HG03039 (cell line): ENCODE data around the gene RTL10.

ENCODE experiments used
- ATAC-seq: cut with Tn5 transposase; IDR thresholded peaks from one replicate; pipeline ENCODE4 v1.9.1; 2021; ENCODE audit warnings: mild to moderate bottlenecking, moderate library complexity; ENCODE audit not compliant: unreplicated experiment

RTL10 gene

GRCh38 chr22:19864538-19865106, 9.9 kb upstream of the RTL10 start:
- no peak for ATAC-seq

GRCh38 chr22:19863571-19863970, 8.9 kb upstream of the RTL10 start:
- ATAC-seq, result no peak

GRCh38 chr22:19862619-19863246, 8.1 kb upstream of the RTL10 start:
- no peak for ATAC-seq

GRCh38 chr22:19859861-19860510, 5.3 kb upstream of the RTL10 start:
- no peak for ATAC-seq

GRCh38 chr22:19857382-19857781, 2.7 kb upstream of the RTL10 start:
- ATAC-seq, result no peak

- ATAC-seq, result peak; percentile 9
Observed at GRCh38 chr22:19855504-19856409, 1.1 kb upstream of the RTL10 start.

GRCh38 chr22:19853879-19854777, 546 bp downstream of the RTL10 start:
- peak; percentile 8 for ATAC-seq

- ATAC-seq, result no peak
Observed at GRCh38 chr22:19853058-19853878, 1.4 kb downstream of the RTL10 start.

- ATAC-seq, result no peak
Observed at GRCh38 chr22:19852177-19852781, 2.4 kb downstream of the RTL10 start.

- ATAC-seq, result no peak
Observed at GRCh38 chr22:19851291-19852176, 3.1 kb downstream of the RTL10 start.

GRCh38 chr22:19850763-19851109, 3.9 kb downstream of the RTL10 start:
- ATAC-seq, result no peak

GRCh38 chr22:19849835-19850762, 4.6 kb downstream of the RTL10 start:
- no peak for ATAC-seq

- ATAC-seq, result no peak
Observed at GRCh38 chr22:19848298-19849224, 6.1 kb downstream of the RTL10 start.

- ATAC-seq, result no peak
Observed at GRCh38 chr22:19847345-19847632, 7.4 kb downstream of the RTL10 start.

GRCh38 chr22:19846620-19847344, 7.9 kb downstream of the RTL10 start:
- no peak for ATAC-seq
